ENCODE results near the gene MPDU1. TPM values are rescaled to one million over a fixed set of nuclear protein-coding genes. Genes with fewer than 3 reads are reported as not detected.

The MPDU1 gene
- total and polyA plus RNA-seq, 2 of the 13 experiments (the other 11 are each of a cell fraction or from before 2014, with no cell fraction given), result 112 to 167 TPM

GRCh38 chr17:7572338-7572587 lies 11.4 kb upstream of the MPDU1 start (continued):
- TF ChIP-seq GLI4 (CRISPR knock-in tag; IDR thresholded peaks at IDR 0.05; ENCODE audit: borderline replicate concordance) (no peak), ZNF597 (CRISPR knock-in tag; IDR thresholded peaks at IDR 0.05) (no peak), TFAP4 (IDR thresholded peaks at IDR 0.05; ENCODE audit: borderline replicate concordance, low read depth) (peak; percentile 31; the same call in 1 of the 2 replicates), HOXD1 (CRISPR knock-in tag; IDR thresholded peaks at IDR 0.05) (no peak), NFE2 (CRISPR knock-in tag; IDR thresholded peaks at IDR 0.05) (no peak), IKZF1 (IDR thresholded peaks at IDR 0.05) (no peak), ZNF75D (CRISPR knock-in tag; IDR thresholded peaks at IDR 0.05; ENCODE audit: borderline replicate concordance) (no peak), EEA1 (CRISPR knock-in tag; IDR thresholded peaks at IDR 0.05; ENCODE audit: borderline replicate concordance) (no peak), SYNCRIP (IDR thresholded peaks at IDR 0.05; ENCODE audit: insufficient read depth, low read depth, low read length) (no peak), MZF1 (CRISPR knock-in tag; IDR thresholded peaks at IDR 0.05; ENCODE audit: borderline replicate concordance) (no peak), CCDC6 (CRISPR knock-in tag; IDR thresholded peaks at IDR 0.05) (peak; percentile 74; the same call in 1 of the 2 replicates), ZNF142 (CRISPR knock-in tag; IDR thresholded peaks at IDR 0.05) (peak; percentile 20; the same call in 1 of the 2 replicates), ERF (CRISPR knock-in tag; IDR thresholded peaks at IDR 0.05) (peak; percentile 80; the same call in 1 of the 2 replicates), AGO1 (IDR thresholded peaks at IDR 0.05; ENCODE audit: low read depth, low read length, poor library complexity, severe bottlenecking) (no peak), JUN (CRISPR knock-in tag; IDR thresholded peaks at IDR 0.05) (peak; percentile 76; the same call in 1 of the 2 replicates), XRCC5 (optimal IDR thresholded peaks at IDR 0.05; ENCODE audit: low read length) (peak; percentile 73), ZNF850 (CRISPR knock-in tag; conservative IDR thresholded peaks at IDR 0.05) (no peak), MTA1 (CRISPR knock-in tag; IDR thresholded peaks at IDR 0.05; ENCODE audit: borderline replicate concordance) (no peak), GATA4 (IDR thresholded peaks at IDR 0.05; ENCODE audit: borderline replicate concordance, low read depth) (no peak), ZNF556 (CRISPR knock-in tag; IDR thresholded peaks at IDR 0.05; ENCODE audit: borderline replicate concordance) (no peak), FOXM1 (CRISPR knock-in tag; IDR thresholded peaks at IDR 0.05) (no peak), ZSCAN20 (CRISPR knock-in tag; IDR thresholded peaks at IDR 0.05; ENCODE audit: borderline replicate concordance) (no peak), ZNF7 (CRISPR knock-in tag; IDR thresholded peaks at IDR 0.05) (no peak), ZNF552 (CRISPR knock-in tag; IDR thresholded peaks at IDR 0.05; ENCODE audit: borderline replicate concordance) (no peak), MAFF (IDR thresholded peaks at IDR 0.05; ENCODE audit: low read depth, low read length) (no peak), ZNF382 (CRISPR knock-in tag; IDR thresholded peaks at IDR 0.05; ENCODE audit: borderline replicate concordance) (no peak)

All from HepG2 (cell line).